Calu3 (cell line): ENCODE results near the gene PYGO2. TPM values are rescaled to one million over a fixed set of nuclear protein-coding genes. Genes with fewer than 3 reads are reported as not detected.

Experiments
- BruUV-seq: library from RNA; stranded (reverse); fragments of 400-500 nt; replicated peaks from 2 replicates; lab custom pipeline; 2021; lab: Mats Ljungman, UMichigan
- CTCF ChIA-PET: fragments of 300-600 bp; sonication (Branson Sonifier 250); formaldehyde crosslinking; loops from one replicate; lab custom pipeline; 2022; ENCODE audit warnings: antibody characterized with exemption; lab: Charles Lee
- DNase-seq: peaks from one replicate; pipeline ENCODE4 v3.0.0; 2022
- H3K27ac Mint-ChIP-seq: one replicate; pipeline ENCODE4 v1.8.0; 2022; ENCODE audit warnings: mixed read lengths; ENCODE audit not compliant: unreplicated experiment
- H3K27me3 Mint-ChIP-seq: one replicate; pipeline ENCODE4 v1.8.0; 2022; ENCODE audit warnings: mixed read lengths; ENCODE audit not compliant: unreplicated experiment
- H3K36me3 Mint-ChIP-seq: one replicate; pipeline ENCODE4 v1.8.0; 2022; ENCODE audit warnings: mild to moderate bottlenecking, moderate library complexity, mixed read lengths; ENCODE audit not compliant: insufficient read depth, unreplicated experiment
- H3K4me1 Mint-ChIP-seq: one replicate; pipeline ENCODE4 v1.8.0; 2022; ENCODE audit warnings: mild to moderate bottlenecking, low read depth, mixed read lengths; ENCODE audit not compliant: unreplicated experiment
- H3K4me3 Mint-ChIP-seq: one replicate; pipeline ENCODE4 v1.8.0; 2022; ENCODE audit warnings: mild to moderate bottlenecking, low read depth, moderate library complexity, mixed read lengths; ENCODE audit not compliant: unreplicated experiment
- H3K9me3 Mint-ChIP-seq: one replicate; pipeline ENCODE4 v1.8.0; 2022; ENCODE audit warnings: low read depth, mixed read lengths; ENCODE audit not compliant: unreplicated experiment
- intact Hi-C: fragments of 100-400 bp; cut with micrococcal nuclease; formaldehyde crosslinking; loops from one replicate; pipeline ENCODE4 v1.10.0; 2022; ENCODE audit not compliant: unreplicated experiment
- total RNA-seq: library from RNA; stranded (reverse); gene quantifications from 2 replicates; pipeline ENCODE4 v1.2.3, GENCODE V29; 2022
- TF ChIP-seq, protein P1 (sequence below): fragments of 200-600 bp; IDR thresholded peaks from one replicate; pipeline ENCODE4 v1.8.0; 2022; ENCODE audit warnings: antibody characterized with exemption; ENCODE audit not compliant: unreplicated experiment

PYGO2 gene
- total RNA-seq, 1 experiment from 2014 or later: 45.6 TPM

DNA sequence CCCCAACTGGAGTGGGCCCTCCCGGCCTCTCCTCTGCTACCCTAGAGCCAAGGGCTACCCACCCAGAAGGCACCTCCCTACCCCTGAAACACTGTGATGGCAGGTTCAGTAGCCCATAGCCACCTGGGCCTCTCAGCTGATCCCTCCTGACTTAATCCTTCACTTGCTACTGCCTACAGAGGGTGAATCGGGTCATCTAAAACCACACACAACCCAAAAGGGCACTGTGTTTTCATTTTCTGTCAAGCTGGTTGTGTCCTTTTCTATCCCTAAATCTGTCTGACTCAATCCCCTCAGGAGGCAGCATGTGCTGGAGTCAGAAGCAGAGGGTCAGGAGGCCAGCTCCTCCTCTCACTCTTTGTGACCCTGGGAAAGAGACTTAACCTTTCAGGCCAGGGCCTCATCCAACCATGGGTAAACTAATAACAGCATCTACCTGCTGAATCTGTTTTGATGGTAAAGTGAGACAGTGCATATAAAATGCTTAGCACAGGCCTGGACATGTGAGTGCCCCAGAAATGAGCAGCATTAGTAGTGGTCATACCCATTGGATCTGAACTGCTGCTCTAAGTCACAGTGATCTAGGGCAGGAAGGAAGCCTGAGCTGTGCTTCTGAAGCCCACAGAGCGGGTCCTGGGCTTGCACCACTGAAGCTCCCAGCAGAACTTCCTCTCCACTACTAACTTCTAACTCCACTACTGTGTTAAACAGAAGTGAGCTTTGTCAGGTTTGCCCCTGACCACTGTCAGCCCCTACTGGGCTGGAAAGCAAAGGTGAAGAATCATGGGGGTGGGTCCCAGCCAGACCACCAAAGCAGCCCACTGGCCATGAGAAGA lies 36.0 kb downstream of the PYGO2 start:
- CTCF ChIA-PET: no interaction called here
- H3K4me3 Mint-ChIP-seq: no peak overlapping the region
- H3K4me1 Mint-ChIP-seq: no peaks in the 10 kb centered on the region
- H3K9me3 Mint-ChIP-seq: no peaks in the 10 kb centered on the region
- no peak overlapping the region for H3K27ac Mint-ChIP-seq
- DNase-seq: no peak
- TF ChIP-seq, protein P1, sequence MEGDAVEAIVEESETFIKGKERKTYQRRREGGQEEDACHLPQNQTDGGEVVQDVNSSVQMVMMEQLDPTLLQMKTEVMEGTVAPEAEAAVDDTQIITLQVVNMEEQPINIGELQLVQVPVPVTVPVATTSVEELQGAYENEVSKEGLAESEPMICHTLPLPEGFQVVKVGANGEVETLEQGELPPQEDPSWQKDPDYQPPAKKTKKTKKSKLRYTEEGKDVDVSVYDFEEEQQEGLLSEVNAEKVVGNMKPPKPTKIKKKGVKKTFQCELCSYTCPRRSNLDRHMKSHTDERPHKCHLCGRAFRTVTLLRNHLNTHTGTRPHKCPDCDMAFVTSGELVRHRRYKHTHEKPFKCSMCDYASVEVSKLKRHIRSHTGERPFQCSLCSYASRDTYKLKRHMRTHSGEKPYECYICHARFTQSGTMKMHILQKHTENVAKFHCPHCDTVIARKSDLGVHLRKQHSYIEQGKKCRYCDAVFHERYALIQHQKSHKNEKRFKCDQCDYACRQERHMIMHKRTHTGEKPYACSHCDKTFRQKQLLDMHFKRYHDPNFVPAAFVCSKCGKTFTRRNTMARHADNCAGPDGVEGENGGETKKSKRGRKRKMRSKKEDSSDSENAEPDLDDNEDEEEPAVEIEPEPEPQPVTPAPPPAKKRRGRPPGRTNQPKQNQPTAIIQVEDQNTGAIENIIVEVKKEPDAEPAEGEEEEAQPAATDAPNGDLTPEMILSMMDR: no peak
- intact Hi-C loops: no loop called here
- BruUV-seq: no TSS peak
- peaks cover 17% of the 10 kb centered on the region for H3K36me3 Mint-ChIP-seq
- H3K27me3 Mint-ChIP-seq: no peaks in the 10 kb centered on the region

DNA sequence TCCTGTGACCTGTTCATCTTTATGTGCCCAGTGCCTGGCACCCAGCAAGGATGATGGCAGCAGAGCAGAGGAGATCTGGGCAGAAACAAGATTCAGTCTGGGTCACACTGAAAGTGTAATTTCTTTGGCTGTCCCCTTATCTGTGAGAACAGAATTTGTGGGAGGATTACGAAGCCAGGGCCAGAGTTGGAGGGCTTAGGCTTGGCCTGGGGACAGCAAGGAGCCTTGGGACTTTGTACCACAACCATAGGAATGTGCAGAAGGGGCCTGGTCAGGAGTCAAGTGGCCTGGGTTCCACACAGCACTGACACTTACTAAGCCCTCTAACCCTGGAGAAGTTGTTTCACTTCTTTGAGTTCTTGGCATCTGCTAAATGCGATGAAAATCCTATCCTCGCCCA lies 37.9 kb downstream of the PYGO2 start:
- Mint-ChIP-seq H3K9me3 (no peaks in the 10 kb centered on the region), H3K4me1 (no peaks in the 10 kb centered on the region), H3K36me3 (peaks cover 17% of the 10 kb centered on the region), H3K27me3 (no peaks in the 10 kb centered on the region), H3K27ac (no peak overlapping the region), H3K4me3 (no peak overlapping the region)
- TF ChIP-seq, protein P1: no peak
- DNase-seq: no peak
- CTCF ChIA-PET: no interaction called here
- BruUV-seq: no TSS peak
- intact Hi-C loops: no loop called here

DNA sequence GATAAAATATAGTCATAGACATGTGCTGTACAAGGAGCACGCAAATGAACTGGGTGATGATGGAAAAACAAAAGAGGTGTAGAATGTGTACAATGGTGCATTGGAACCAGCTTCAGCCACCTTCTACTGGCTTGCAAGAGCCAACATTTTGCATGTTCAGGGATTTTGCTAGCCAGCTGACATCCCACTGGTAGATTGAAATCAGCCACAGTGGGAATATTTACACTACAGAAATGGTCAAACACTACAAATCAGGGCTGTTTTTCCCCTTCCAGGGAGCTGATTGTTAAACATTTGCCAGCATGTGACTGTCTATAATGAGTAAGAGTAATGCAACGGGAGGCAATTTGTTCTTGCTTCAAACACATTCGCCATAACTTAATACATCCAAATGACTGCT lies 48.3 kb downstream of the PYGO2 start:
- TF ChIP-seq, protein P1: no peak
- Mint-ChIP-seq H3K27ac (no peak overlapping the region), H3K4me3 (no peak overlapping the region), H3K27me3 (peaks cover 17% of the 10 kb centered on the region), H3K4me1 (peaks cover 7% of the 10 kb centered on the region), H3K36me3 (no peaks in the 10 kb centered on the region), H3K9me3 (peaks cover 2% of the 10 kb centered on the region)
- intact Hi-C loops: no loop called here
- CTCF ChIA-PET: interaction anchor here (1.0 to 1.1 kb wide), 2 partner anchors 19 to 35 kb away, joined by 3 to 4 read pairs; no protein-coding TSS in a partner anchor
- no peak for DNase-seq
- BruUV-seq: no TSS peak

DNA sequence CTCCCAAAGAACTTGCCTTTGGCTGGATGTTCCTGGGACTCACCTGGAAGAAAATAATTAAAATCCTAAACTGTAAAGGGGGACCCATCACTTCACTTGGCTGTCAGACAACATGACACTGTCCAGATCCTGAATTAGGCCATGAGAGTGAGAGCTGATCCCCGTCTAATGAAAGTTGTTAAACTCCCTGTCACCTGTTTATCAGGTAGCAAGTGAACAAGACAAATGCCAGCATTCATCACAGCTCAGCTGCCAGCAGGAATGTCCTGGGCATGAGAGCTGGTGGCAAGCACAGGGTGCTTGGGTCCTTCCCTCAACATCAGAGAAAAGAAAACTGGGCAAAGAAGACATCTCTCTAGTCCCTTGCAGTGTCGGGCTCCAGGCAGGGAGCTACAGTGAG lies 48.8 kb downstream of the PYGO2 start:
- TF ChIP-seq, protein P1: no peak
- Mint-ChIP-seq H3K4me3 (no peak overlapping the region), H3K4me1 (peaks cover 12% of the 10 kb centered on the region), H3K9me3 (peaks cover 2% of the 10 kb centered on the region), H3K27me3 (peaks cover 21% of the 10 kb centered on the region), H3K36me3 (no peaks in the 10 kb centered on the region), H3K27ac (no peak overlapping the region)
- intact Hi-C loops: no loop called here
- no TSS peak for BruUV-seq
- CTCF ChIA-PET: interaction anchor here (1.0 to 1.1 kb wide), 2 partner anchors 19 to 35 kb away, joined by 3 to 4 read pairs; no protein-coding TSS in a partner anchor
- no peak for DNase-seq
